ENCODE results near the gene RIPK3. TPM values are rescaled to one million over a fixed set of nuclear protein-coding genes. Genes with fewer than 3 reads are reported as not detected.
A peak's percentile ranks its signal among the peaks of the same experiment; 100 is the strongest.
"Not testable (repeated sequence)": the region's sequence is repeated elsewhere in the genome, so short reads cannot be mapped to it uniquely, and the experiment has no call there.

Gene RIPK3
- total RNA-seq = 10 to 100 TPM in 1 of 6 donors, 1 to 10 TPM in 5; 3.9 to 12.1 (median 5.7) TPM
- polyA plus RNA-seq = 10 to 100 TPM; 12.9 to 13.0 TPM

DNA sequence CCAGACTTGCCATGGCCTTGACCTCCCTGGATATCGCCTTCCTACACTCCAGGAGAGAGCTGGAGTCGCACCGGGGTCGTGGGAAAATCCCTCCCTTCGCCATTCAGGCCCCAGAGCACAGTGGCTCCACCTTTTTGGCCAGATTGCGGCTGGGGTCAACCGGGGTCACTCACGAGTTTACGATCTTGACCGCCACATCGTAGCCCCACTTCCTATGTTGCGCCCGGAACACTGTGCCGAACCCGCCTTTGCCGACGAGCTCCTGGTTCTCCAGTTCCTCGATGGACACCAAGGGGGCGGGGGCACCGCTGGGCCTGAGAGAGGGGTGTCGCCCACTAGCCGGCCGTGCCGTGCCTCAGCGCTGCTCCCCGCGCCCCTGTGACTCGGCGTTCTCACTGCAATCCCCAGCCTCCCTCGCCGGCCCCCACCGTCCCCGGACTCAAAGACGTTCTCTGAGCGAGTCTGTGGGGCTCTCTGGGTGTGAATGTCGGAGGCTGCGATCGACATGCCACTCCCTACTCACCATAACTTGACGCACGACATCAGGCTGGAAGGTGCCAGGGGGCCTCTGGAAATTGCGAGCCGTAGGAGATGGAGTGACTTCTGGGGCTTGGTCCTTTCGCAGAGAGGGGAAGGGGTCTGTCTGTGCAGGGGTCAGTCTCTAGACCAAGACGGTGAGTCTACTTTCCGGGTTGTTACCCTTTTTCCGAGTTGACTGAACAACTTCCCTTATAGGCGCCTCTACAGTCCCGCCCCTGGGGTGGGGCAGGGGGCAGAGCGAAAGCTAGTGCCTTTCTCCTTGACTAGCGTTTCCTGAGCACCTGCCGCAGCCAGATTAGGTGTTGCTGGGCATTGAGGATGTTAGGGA, at the start of gene RIPK3:
RIPK3 (minus strand) TSS at position 708 of the 868 bp plus-strand sequence; CDS start at position 543, 165 bp downstream.
- intact Hi-C loops (cut with DNase I) = loop anchor here in 1 of 3 donors (10.0 kb wide), 1 partner anchor 95 kb away; no protein-coding TSS in a partner anchor
- TF ChIP-seq, protein P1, sequence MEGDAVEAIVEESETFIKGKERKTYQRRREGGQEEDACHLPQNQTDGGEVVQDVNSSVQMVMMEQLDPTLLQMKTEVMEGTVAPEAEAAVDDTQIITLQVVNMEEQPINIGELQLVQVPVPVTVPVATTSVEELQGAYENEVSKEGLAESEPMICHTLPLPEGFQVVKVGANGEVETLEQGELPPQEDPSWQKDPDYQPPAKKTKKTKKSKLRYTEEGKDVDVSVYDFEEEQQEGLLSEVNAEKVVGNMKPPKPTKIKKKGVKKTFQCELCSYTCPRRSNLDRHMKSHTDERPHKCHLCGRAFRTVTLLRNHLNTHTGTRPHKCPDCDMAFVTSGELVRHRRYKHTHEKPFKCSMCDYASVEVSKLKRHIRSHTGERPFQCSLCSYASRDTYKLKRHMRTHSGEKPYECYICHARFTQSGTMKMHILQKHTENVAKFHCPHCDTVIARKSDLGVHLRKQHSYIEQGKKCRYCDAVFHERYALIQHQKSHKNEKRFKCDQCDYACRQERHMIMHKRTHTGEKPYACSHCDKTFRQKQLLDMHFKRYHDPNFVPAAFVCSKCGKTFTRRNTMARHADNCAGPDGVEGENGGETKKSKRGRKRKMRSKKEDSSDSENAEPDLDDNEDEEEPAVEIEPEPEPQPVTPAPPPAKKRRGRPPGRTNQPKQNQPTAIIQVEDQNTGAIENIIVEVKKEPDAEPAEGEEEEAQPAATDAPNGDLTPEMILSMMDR (IDR thresholded peaks at IDR 0.05) = no peak
- FAIRE-seq (no peak), ATAC-seq (peak; percentile 89 to 95 (median 90)), DNase-seq (peak; percentile 64 to 83 (median 72))
- no peaks in the 10 kb centered on the region for H3K9me3 ChIP-seq
- H3K4me1 ChIP-seq = peaks cover 0 to 8% (median under 1%) of the 10 kb centered on the region in 3 donors
- no peaks in the 10 kb centered on the region for H3K27me3 ChIP-seq
- H3K27ac ChIP-seq = peak within 1 kb of the TSS in 2 of 4 donors; percentile 33 to 35
- H3K36me3 ChIP-seq = peaks cover 0 to 5% (median 0%) of the 10 kb centered on the region in 3 donors
- 7 to 10% methylated on average over 46 to 51 of the region's 51 CpGs for whole genome bisulfite sequencing, 2 donors
- peak within 1 kb of the TSS; percentile 24 to 61 (median 48) for H3K4me3 ChIP-seq

DNA sequence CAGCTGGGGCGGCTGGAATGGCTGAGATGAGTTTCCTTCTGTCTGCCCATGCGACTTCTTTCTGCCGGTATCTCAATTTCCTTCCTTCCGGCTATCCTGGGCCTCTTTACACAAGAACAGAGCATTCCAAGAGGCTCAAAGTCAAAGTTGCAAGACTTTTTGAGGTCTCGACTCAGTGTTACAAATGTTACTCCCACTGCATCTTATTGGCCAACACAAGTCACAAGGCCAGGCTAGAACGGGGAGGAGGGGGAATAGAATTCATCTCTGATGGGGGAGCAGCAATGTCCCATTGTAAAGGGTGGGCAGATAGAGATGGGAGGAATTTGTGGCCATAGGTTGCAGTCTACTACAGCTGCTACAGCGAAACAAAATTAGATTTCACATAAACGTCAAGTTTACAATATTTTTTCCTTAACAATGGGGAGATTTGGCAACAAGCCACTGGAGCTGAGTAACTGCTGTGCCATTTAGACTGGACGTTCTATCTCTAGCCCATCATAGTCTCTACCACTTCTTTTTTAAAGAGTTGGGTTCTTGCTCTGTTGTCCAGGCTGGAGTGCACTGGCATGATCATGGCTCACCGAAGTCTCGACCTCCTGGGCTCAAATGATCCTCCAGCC, 49.5 kb upstream of the RIPK3 start:
- intact Hi-C loops (cut with DNase I) = no loop called here
- no peak for ATAC-seq
- Histone ChIP-seq H3K36me3 (no peaks in the 10 kb centered on the region), H3K27me3 (no peaks in the 10 kb centered on the region), H3K4me1 (peaks cover 0 to 5% (median 0%) of the 10 kb centered on the region in 3 donors), H3K4me3 (no peak overlapping the region), H3K9me3 (no peaks in the 10 kb centered on the region), H3K27ac (no peak overlapping the region)
- TF ChIP-seq, protein P1 (IDR thresholded peaks at IDR 0.05) = no peak
- no peak for FAIRE-seq
- WGBS, 2 donors = 75 to 76% methylated on average over 11 of the region's 11 CpGs
- no peak for DNase-seq

DNA sequence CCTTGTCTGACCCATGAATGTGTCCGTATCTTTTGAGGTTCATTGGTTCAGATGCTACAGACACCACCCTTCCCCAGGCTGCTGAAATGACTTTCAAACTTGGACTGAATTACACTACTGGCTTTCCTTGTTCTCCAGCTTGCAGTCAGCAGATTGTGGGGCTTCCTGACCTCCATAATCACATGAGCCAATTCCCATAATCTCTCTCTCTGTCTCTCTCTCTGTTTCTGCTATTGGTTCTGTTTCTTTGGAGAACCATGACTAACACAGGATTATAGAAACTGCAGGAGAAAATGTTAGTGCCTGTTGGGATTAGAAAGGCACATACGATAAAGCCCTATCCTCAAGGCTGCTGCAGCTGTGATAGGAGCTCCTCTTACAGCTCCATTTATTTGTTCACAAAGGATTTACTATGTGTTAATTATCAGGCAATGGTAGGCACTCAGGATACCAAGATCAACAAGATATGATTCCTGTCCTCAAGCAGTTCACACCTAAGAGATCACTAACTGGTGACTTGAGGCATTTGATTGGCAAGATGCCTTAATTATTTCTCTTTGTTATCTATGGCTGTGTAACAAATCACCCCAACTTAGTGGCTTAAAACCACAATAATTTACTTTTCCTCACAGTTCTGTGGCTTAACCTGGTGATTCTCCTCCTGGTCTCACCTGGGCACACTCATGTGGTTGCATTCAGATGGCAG, 48.8 kb upstream of the RIPK3 start:
- intact Hi-C loops (cut with DNase I) = no loop called here
- H3K9me3 ChIP-seq = no peaks in the 10 kb centered on the region
- no peak for ATAC-seq
- DNase-seq = no peak
- no peak overlapping the region for H3K27ac ChIP-seq
- TF ChIP-seq, protein P1 (IDR thresholded peaks at IDR 0.05) = no peak
- H3K4me3 ChIP-seq = no peak overlapping the region
- 69 to 71% methylated on average over 2 of the region's 2 CpGs for whole genome bisulfite sequencing, 2 donors
- peaks cover 0 to 5% (median 0%) of the 10 kb centered on the region in 3 donors for H3K4me1 ChIP-seq
- H3K36me3 ChIP-seq = no peaks in the 10 kb centered on the region
- no peaks in the 10 kb centered on the region for H3K27me3 ChIP-seq
- no peak for FAIRE-seq

DNA sequence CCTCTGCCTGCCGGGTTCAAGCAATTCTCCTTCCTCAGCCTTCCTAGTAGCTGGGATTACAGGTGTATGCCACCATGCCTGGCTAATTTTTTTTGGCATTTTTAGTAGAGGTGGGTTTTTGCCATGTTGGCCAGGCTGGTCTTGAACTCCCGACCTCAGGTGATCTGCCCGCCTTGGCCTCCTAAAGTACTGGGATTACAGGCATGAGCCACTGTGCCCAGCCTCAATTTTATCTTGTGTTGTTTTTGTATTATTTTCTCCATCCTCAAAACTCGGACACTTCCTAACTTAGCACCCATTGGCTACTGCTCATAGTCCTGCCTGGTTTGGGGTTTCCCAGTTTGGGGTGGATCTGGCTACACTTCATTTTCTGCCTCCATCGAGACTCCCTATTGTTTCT, 47.8 kb upstream of the RIPK3 start:
- FAIRE-seq; H3K4me3 ChIP-seq; H3K4me1 ChIP-seq; H3K36me3 ChIP-seq; H3K27me3 ChIP-seq; DNase-seq; ATAC-seq; H3K9me3 ChIP-seq; H3K27ac ChIP-seq; intact Hi-C loops (cut with DNase I): not testable (repeated sequence)
- WGBS, 2 donors = 73 to 88% methylated on average over 5 of the region's 5 CpGs

DNA sequence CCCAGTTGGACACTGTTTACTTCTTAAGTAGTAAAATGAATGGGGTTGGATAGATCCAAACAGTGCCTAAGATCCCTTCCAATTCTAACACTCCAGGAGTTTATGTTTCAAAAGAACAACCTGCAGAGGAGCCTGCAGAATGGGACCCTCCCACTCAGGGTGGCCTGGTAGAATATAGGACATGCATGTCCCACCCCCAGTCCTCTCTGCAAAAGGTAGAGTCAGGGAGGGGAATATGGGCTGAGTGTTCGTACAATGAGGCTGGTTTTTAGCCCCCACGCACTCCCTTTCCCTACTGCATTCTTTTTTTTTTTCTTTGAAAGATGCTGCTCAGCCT, 47.2 kb upstream of the RIPK3 start:
- no peak for DNase-seq

More for the DNA sequence above, 47.2 kb upstream of the RIPK3 start:
- FAIRE-seq (no peak), ATAC-seq (no peak)
- Histone ChIP-seq H3K27me3 (no peaks in the 10 kb centered on the region), H3K36me3 (no peaks in the 10 kb centered on the region), H3K9me3 (no peaks in the 10 kb centered on the region), H3K4me1 (no peaks in the 10 kb centered on the region), H3K4me3 (no peak overlapping the region), H3K27ac (no peak overlapping the region)
- intact Hi-C loops (cut with DNase I) = no loop called here
- TF ChIP-seq, protein P1 (IDR thresholded peaks at IDR 0.05) = no peak
- WGBS, 2 donors = 88 to 93% methylated on average over 2 of the region's 2 CpGs
